ENCODE results near the gene ZCCHC7. TPM values are rescaled to one million over a fixed set of nuclear protein-coding genes. Genes with fewer than 3 reads are reported as not detected.

ZCCHC7 gene
- total RNA-seq, 3 donors from 2014 or later (not counting 1 experiment from before 2014, with no cell fraction given) = 42.4 to 43.2 (median 42.8) TPM

DNA sequence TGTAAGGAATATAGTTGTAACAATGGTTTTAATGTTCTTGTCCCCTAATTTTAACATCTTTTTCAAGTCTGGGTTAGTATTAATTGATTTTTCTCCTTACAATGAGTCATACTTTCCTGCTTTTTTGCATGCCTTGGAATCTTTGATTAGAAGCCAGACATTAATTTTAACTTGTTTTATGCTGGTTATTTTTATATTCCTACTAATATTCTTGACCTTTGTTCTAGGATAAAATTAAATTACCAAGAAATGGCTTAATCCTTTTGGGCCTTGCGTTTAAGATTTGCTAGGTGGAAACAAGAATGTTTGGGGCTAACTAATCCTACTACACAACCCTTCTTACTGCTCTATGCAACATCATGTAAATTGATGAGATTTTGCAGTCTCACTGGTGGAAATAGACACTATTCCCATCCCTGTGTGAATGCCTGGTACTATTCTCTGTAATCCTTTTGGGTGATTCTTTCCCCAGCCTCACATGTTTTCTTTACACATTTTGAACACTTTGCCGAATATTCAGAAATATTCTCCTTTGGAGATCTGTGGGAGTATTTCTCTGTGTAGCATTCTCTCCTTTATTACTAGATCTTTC lies 47.2 kb downstream of the ZCCHC7 start:
- Mint-ChIP-seq H3K27me3 (ENCODE audit: low read depth in 2 of 2) (no peaks in the 10 kb centered on the region), H3K4me3 (no peak overlapping the region), H3K36me3 (peaks cover 14% of the 10 kb centered on the region), H3K9me3 (no peaks in the 10 kb centered on the region), H3K27ac (no peak overlapping the region), H3K4me1 (peaks cover 10 to 15% of the 10 kb centered on the region in 2 donors)
- no peak for ATAC-seq
- intact Hi-C loops (cut with micrococcal nuclease) = no loop called here
- WGBS (ENCODE audit: insufficient coverage) = no CpG with 5 or more reads among the region's 2 CpGs
- H3K4me1 ChIP-seq (ENCODE audit: control insufficient read depth, insufficient read depth, low read length) = no peaks in the 10 kb centered on the region
- no peaks in the 10 kb centered on the region for H3K27me3 ChIP-seq (ENCODE audit: control insufficient read depth, insufficient read depth, low read length)
- no peaks in the 10 kb centered on the region for H3K9me3 ChIP-seq (ENCODE audit: control insufficient read depth, insufficient read depth, low read length)
- no peak overlapping the region for H3K4me3 ChIP-seq (ENCODE audit: low read length)
- TF ChIP-seq, protein P1, sequence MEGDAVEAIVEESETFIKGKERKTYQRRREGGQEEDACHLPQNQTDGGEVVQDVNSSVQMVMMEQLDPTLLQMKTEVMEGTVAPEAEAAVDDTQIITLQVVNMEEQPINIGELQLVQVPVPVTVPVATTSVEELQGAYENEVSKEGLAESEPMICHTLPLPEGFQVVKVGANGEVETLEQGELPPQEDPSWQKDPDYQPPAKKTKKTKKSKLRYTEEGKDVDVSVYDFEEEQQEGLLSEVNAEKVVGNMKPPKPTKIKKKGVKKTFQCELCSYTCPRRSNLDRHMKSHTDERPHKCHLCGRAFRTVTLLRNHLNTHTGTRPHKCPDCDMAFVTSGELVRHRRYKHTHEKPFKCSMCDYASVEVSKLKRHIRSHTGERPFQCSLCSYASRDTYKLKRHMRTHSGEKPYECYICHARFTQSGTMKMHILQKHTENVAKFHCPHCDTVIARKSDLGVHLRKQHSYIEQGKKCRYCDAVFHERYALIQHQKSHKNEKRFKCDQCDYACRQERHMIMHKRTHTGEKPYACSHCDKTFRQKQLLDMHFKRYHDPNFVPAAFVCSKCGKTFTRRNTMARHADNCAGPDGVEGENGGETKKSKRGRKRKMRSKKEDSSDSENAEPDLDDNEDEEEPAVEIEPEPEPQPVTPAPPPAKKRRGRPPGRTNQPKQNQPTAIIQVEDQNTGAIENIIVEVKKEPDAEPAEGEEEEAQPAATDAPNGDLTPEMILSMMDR (IDR thresholded peaks at IDR 0.05) = no peak
- no peak for DNase-seq
- H3K27ac ChIP-seq (ENCODE audit: low read length) = no peak overlapping the region
- no peaks in the 10 kb centered on the region for H3K36me3 ChIP-seq (ENCODE audit: control insufficient read depth, insufficient read depth, low read length)

DNA sequence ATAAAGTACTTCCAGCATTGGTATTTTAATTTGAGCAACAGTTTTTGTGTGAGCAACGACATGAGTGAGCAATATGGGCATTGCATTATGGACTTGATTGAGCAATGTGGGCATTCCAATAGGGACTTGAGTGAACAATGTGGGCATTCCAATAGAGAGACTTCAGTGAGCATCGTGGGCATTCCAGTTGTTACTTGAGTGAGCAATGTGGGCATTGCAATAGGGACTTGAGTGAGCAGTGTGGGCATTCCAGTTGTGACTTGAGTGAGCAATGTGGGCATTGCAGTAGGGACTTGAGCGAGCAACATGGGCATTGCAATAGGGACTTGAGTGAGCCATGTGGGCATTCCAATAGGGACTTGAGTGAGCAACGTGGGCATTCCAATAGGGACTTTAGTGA lies 52.2 kb downstream of the ZCCHC7 start:
- TF ChIP-seq, protein P1 (IDR thresholded peaks at IDR 0.05) = no peak
- WGBS (ENCODE audit: insufficient coverage) = 98% methylated on average over 4 of the region's 4 CpGs
- ATAC-seq (no peak), DNase-seq (no peak)
- Mint-ChIP-seq H3K4me1 (peaks cover 9 to 15% of the 10 kb centered on the region in 2 donors), H3K36me3 (peaks cover 11% of the 10 kb centered on the region), H3K4me3 (no peak overlapping the region), H3K9me3 (no peaks in the 10 kb centered on the region), H3K27me3 (ENCODE audit: low read depth in 2 of 2) (no peaks in the 10 kb centered on the region), H3K27ac (no peak overlapping the region)
- no peak overlapping the region for H3K27ac ChIP-seq (ENCODE audit: low read length)
- H3K9me3 ChIP-seq (ENCODE audit: control insufficient read depth, insufficient read depth, low read length) = no peaks in the 10 kb centered on the region
- peaks cover 4% of the 10 kb centered on the region for H3K36me3 ChIP-seq (ENCODE audit: control insufficient read depth, insufficient read depth, low read length)
- no peak overlapping the region for H3K4me3 ChIP-seq (ENCODE audit: low read length)
- H3K4me1 ChIP-seq (ENCODE audit: control insufficient read depth, insufficient read depth, low read length) = no peaks in the 10 kb centered on the region
- intact Hi-C loops (cut with micrococcal nuclease) = no loop called here
- no peaks in the 10 kb centered on the region for H3K27me3 ChIP-seq (ENCODE audit: control insufficient read depth, insufficient read depth, low read length)

DNA sequence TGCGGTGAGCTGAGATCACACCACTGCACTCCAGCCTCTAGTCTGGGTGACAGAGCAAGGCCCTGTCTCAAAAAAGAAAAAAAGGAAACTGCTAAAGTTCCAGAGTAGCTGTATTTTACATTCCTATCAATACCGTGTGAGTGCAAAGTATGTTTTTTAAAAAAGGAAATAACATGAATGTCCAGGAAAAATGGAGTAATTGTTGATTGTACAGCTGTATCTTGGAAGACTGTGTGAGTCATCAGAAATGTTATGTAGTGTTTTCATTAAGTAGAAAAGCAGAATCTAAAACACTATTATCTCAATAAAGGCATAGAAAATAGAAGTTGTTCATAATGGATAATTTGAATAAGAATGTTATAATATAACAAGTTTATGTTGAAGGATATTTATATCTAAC lies 53.9 kb downstream of the ZCCHC7 start:
- ATAC-seq (no peak), DNase-seq (no peak)
- Mint-ChIP-seq H3K36me3 (no peaks in the 10 kb centered on the region), H3K27me3 (ENCODE audit: low read depth in 2 of 2) (no peaks in the 10 kb centered on the region), H3K27ac (no peak overlapping the region), H3K4me1 (peaks cover 15 to 16% of the 10 kb centered on the region in 2 donors), H3K4me3 (no peak overlapping the region), H3K9me3 (no peaks in the 10 kb centered on the region)
- TF ChIP-seq, protein P1 (IDR thresholded peaks at IDR 0.05) = no peak
- no peaks in the 10 kb centered on the region for H3K4me1 ChIP-seq (ENCODE audit: control insufficient read depth, insufficient read depth, low read length)
- peaks cover 4% of the 10 kb centered on the region for H3K36me3 ChIP-seq (ENCODE audit: control insufficient read depth, insufficient read depth, low read length)
- intact Hi-C loops (cut with micrococcal nuclease) = no loop called here
- H3K9me3 ChIP-seq (ENCODE audit: control insufficient read depth, insufficient read depth, low read length) = no peaks in the 10 kb centered on the region
- H3K4me3 ChIP-seq (ENCODE audit: low read length) = no peak overlapping the region
- H3K27ac ChIP-seq (ENCODE audit: low read length) = no peak overlapping the region
- no peaks in the 10 kb centered on the region for H3K27me3 ChIP-seq (ENCODE audit: control insufficient read depth, insufficient read depth, low read length)
- WGBS (ENCODE audit: insufficient coverage) = 96% methylated on average over 2 of the region's 2 CpGs

DNA sequence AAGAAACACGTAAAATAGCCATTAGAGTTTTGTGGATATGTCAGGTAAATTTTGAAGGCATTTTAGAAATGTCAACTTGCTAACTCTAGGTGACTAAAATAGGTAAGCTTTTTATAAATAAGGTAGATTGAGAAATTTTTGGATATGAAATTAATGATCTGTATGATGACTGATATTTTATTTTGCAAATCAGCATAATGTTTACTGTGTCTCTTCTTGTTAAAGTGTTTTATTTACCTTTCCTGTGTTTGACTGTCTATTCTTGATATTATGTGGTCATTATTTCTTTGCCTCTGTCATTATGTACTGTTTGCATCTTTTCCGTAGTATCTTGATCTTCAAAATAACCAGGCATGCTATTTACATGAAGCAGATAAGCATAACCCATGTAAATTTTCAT lies 58.4 kb downstream of the ZCCHC7 start:
- intact Hi-C loops (cut with micrococcal nuclease) = no loop called here
- no peak overlapping the region for H3K4me3 ChIP-seq (ENCODE audit: low read length)
- peaks cover 2% of the 10 kb centered on the region for H3K36me3 ChIP-seq (ENCODE audit: control insufficient read depth, insufficient read depth, low read length)
- TF ChIP-seq, protein P1 (IDR thresholded peaks at IDR 0.05) = no peak
- no peaks in the 10 kb centered on the region for H3K4me1 ChIP-seq (ENCODE audit: control insufficient read depth, insufficient read depth, low read length)
- no peak overlapping the region for H3K27ac Mint-ChIP-seq
- DNase-seq (no peak), ATAC-seq (no peak)
- H3K4me3 Mint-ChIP-seq = no peak overlapping the region
- whole genome bisulfite sequencing (ENCODE audit: insufficient coverage) = 100% methylated on average over 2 of the region's 2 CpGs
- peaks cover 8% of the 10 kb centered on the region for H3K36me3 Mint-ChIP-seq
- H3K4me1 Mint-ChIP-seq = peaks cover under 1 to 14% of the 10 kb centered on the region in 2 donors
- peaks cover 0 to 2% of the 10 kb centered on the region in 2 donors for H3K9me3 Mint-ChIP-seq
- no peak overlapping the region for H3K27ac ChIP-seq (ENCODE audit: low read length)
- no peaks in the 10 kb centered on the region for H3K27me3 Mint-ChIP-seq (ENCODE audit: low read depth in 2 of 2)
- H3K9me3 ChIP-seq (ENCODE audit: control insufficient read depth, insufficient read depth, low read length) = no peaks in the 10 kb centered on the region
- no peaks in the 10 kb centered on the region for H3K27me3 ChIP-seq (ENCODE audit: control insufficient read depth, insufficient read depth, low read length)
